GM10248 (cell line): ENCODE data around the gene SPAG16.
"Not testable (repeated sequence)": the region's sequence is repeated elsewhere in the genome, so short reads cannot be mapped to it uniquely, and the experiment has no call there.

Experiments used
- CTCF ChIA-PET: fragments of 300-600 bp; sonication (Branson Sonifier 250); formaldehyde crosslinking; extraction: SDS; loops from one replicate; lab custom pipeline; 2021; ENCODE audit warnings: antibody characterized with exemption; lab: Yijun Ruan, JAX
- POLR2A ChIA-PET: fragments of 350-650 bp; sonication (Branson Sonifier 250); formaldehyde crosslinking; extraction: SDS; loops from one replicate; lab custom pipeline; 2020; ENCODE audit warnings: antibody characterized with exemption; lab: Yijun Ruan, JAX
- DNase-seq: peaks from one replicate; pipeline ENCODE4 v3.0.0; 2012; ENCODE audit errors: extremely low spot score
- CTCF ChIP-seq: IDR thresholded peaks from 2 replicates; pipeline ENCODE4 v1.5.1; 2012; ENCODE audit warnings: mild to moderate bottlenecking, low read depth; ENCODE audit errors: extremely low read depth, missing control alignments, control extremely low read depth

SPAG16 gene

GRCh38 chr2:213336253-213336770 lies 52.0 kb downstream of the SPAG16 start:
- DNase-seq, result no peak
- POLR2A ChIA-PET, result no interaction called here
- CTCF ChIA-PET, result interaction anchor here (1.1 kb wide), 1 partner anchor 11 kb away, joined by 4 read pairs; no protein-coding TSS in a partner anchor
- TF ChIP-seq CTCF, result no peak

GRCh38 chr2:213353419-213353818 lies 69.2 kb downstream of the SPAG16 start:
- ChIA-PET CTCF (interaction anchor here (1.0 kb wide), 1 partner anchor 12 kb away, joined by 5 read pairs; no protein-coding TSS in a partner anchor), POLR2A (no interaction called here)
- TF ChIP-seq CTCF, result no peak
- DNase-seq, result no peak

- POLR2A ChIA-PET, result no interaction called here
- DNase-seq, result no peak
- CTCF ChIA-PET, result no interaction called here
- TF ChIP-seq CTCF, result no peak
Measured at GRCh38 chr2:213376644-213377043, 92.4 kb downstream of the SPAG16 start.

- CTCF ChIA-PET, POLR2A ChIA-PET, DNase-seq: not testable (repeated sequence)
Measured at GRCh38 chr2:213407027-213407426, 122.8 kb downstream of the SPAG16 start.

- CTCF ChIA-PET, DNase-seq, POLR2A ChIA-PET: not testable (repeated sequence)
Measured at GRCh38 chr2:213408426-213409070, 124.3 kb downstream of the SPAG16 start.

- DNase-seq, POLR2A ChIA-PET, CTCF ChIA-PET: not testable (repeated sequence)
Measured at GRCh38 chr2:213410687-213411086, 126.4 kb downstream of the SPAG16 start.

- DNase-seq, result no peak
- no peak for TF ChIP-seq CTCF
- ChIA-PET CTCF (no interaction called here), POLR2A (no interaction called here)
Measured at GRCh38 chr2:213411582-213412289, 127.5 kb downstream of the SPAG16 start.

GRCh38 chr2:213415093-213415492 lies 130.8 kb downstream of the SPAG16 start:
- no peak for TF ChIP-seq CTCF
- CTCF ChIA-PET, result interaction anchor here (1.3 kb wide), 1 partner anchor 8 kb away, joined by 4 read pairs; no protein-coding TSS in a partner anchor
- no peak for DNase-seq
- POLR2A ChIA-PET, result no interaction called here
